ENCODE measurements around the gene VTCN1. TPM values are rescaled to one million over a fixed set of nuclear protein-coding genes. Genes with fewer than 3 reads are reported as not detected.

The VTCN1 gene
- total RNA-seq, 1 experiment from 2014 or later: not detected

- no peaks in the 10 kb centered on the region for H3K9me3 ChIP-seq (ENCODE audit: control insufficient read depth, insufficient read depth, low read depth, low read length)
- no peak overlapping the region for H3K4me3 ChIP-seq (ENCODE audit: low read depth in 2 of 2, low read length in 2 of 2)
- intact Hi-C loops (cut with micrococcal nuclease; ENCODE audit: unreplicated experiment): no loop called here
- ChIA-PET POLR2A (no interaction called here), CTCF (no interaction called here)
- no peaks in the 10 kb centered on the region for H3K4me1 ChIP-seq (ENCODE audit: control insufficient read depth, insufficient read depth, low read length)
- DNase-seq (ENCODE audit: low read depth, low spot score) (no peak), ATAC-seq (no peak)
- no TSS peak for BruUV-seq (replicated peaks)
- peaks cover 3% of the 10 kb centered on the region; the same call in 1 of the 2 replicates for H3K36me3 ChIP-seq (ENCODE audit: control insufficient read depth, insufficient read depth, low read length)
- H3K27ac ChIP-seq (ENCODE audit: low read length): no peak overlapping the region
- in situ Hi-C loops (cut with HindIII; ENCODE audit: low pct_unique_long_range_greater_than_20kb, low sequenced_read_pairs): no loop called here
- H3K27me3 ChIP-seq (ENCODE audit: control insufficient read depth, insufficient read depth, low read length): no peaks in the 10 kb centered on the region
- TF ChIP-seq POLR2AphosphoS5 (IDR thresholded peaks at IDR 0.05; ENCODE audit: low read depth, low read length) (no peak), SIN3A (IDR thresholded peaks at IDR 0.05; ENCODE audit: borderline replicate concordance, insufficient read depth, low read depth, low read length) (no peak), CTCF (IDR thresholded peaks at IDR 0.05) (no peak), REST (IDR thresholded peaks at IDR 0.05; ENCODE audit: insufficient read depth in 1 of 2, low read depth in 2 of 2, low read length in 1 of 2) (no peak), TCF7L2 (IDR thresholded peaks at IDR 0.05; ENCODE audit: low read depth, low read length) (no peak)
Observed at GRCh38 chr1:117097443-117097842, 113.3 kb downstream of the VTCN1 start.

- in situ Hi-C loops (cut with HindIII; ENCODE audit: low pct_unique_long_range_greater_than_20kb, low sequenced_read_pairs): no loop called here
- Histone ChIP-seq H3K4me1 (ENCODE audit: control insufficient read depth, insufficient read depth, low read length) (no peaks in the 10 kb centered on the region), H3K4me3 (ENCODE audit: low read depth in 2 of 2, low read length in 2 of 2) (no peak overlapping the region), H3K9me3 (ENCODE audit: control insufficient read depth, insufficient read depth, low read depth, low read length) (no peaks in the 10 kb centered on the region), H3K36me3 (ENCODE audit: control insufficient read depth, insufficient read depth, low read length) (peaks cover 3% of the 10 kb centered on the region; the same call in 1 of the 2 replicates), H3K27me3 (ENCODE audit: control insufficient read depth, insufficient read depth, low read length) (no peaks in the 10 kb centered on the region), H3K27ac (ENCODE audit: low read length) (no peak overlapping the region)
- ATAC-seq: no peak
- no TSS peak for BruUV-seq (replicated peaks)
- ChIA-PET CTCF (no interaction called here), POLR2A (no interaction called here)
- TF ChIP-seq SIN3A (IDR thresholded peaks at IDR 0.05; ENCODE audit: borderline replicate concordance, insufficient read depth, low read depth, low read length) (no peak), POLR2AphosphoS5 (IDR thresholded peaks at IDR 0.05; ENCODE audit: low read depth, low read length) (no peak), REST (IDR thresholded peaks at IDR 0.05; ENCODE audit: insufficient read depth in 1 of 2, low read depth in 2 of 2, low read length in 1 of 2) (no peak), TCF7L2 (IDR thresholded peaks at IDR 0.05; ENCODE audit: low read depth, low read length) (no peak)
- no peak for DNase-seq (ENCODE audit: low read depth, low spot score)
- intact Hi-C loops (cut with micrococcal nuclease; ENCODE audit: unreplicated experiment): no loop called here
Observed at GRCh38 chr1:117096951-117097408, 113.7 kb downstream of the VTCN1 start.

All from Panc1 (cell line).